Effector memory CD4-positive, alpha-beta T cell (primary cell): ENCODE results near the gene ZFYVE28.

Source experiments
- DNase-seq, 3 donors: peaks; one replicate each; pipeline ENCODE4 v3.0.0-alpha.2; 2020
- H3K27ac ChIP-seq: 2 replicates; pipeline ENCODE4 v1.7.0; 2013; ENCODE audit warnings: mild to moderate bottlenecking, low read length, moderate library complexity; ENCODE audit not compliant: insufficient read depth, poor library complexity, severe bottlenecking
- H3K27me3 ChIP-seq: replicated peaks from 2 replicates; pipeline ENCODE4 v1.7.0; 2013; ENCODE audit warnings: mild to moderate bottlenecking, low read length; ENCODE audit not compliant: insufficient read depth, control insufficient read depth, poor library complexity, severe bottlenecking
- H3K36me3 ChIP-seq: 2 replicates; pipeline ENCODE4 v1.7.0; 2013; ENCODE audit warnings: mild to moderate bottlenecking, low read length, moderate library complexity; ENCODE audit not compliant: control insufficient read depth, insufficient read depth
- H3K4me1 ChIP-seq: 2 replicates; pipeline ENCODE4 v1.7.0; 2013; ENCODE audit warnings: low read length, mild to moderate bottlenecking; ENCODE audit not compliant: control insufficient read depth, insufficient read depth, poor library complexity, severe bottlenecking
- H3K4me3 ChIP-seq: 2 replicates; pipeline ENCODE4 v1.7.0; 2013; ENCODE audit warnings: low read length, low read depth, mild to moderate bottlenecking; ENCODE audit not compliant: insufficient read depth, poor library complexity, severe bottlenecking
- H3K9me3 ChIP-seq: 2 replicates; pipeline ENCODE4 v1.7.0; 2013; ENCODE audit warnings: mild to moderate bottlenecking, low read length, moderate library complexity; ENCODE audit not compliant: control insufficient read depth

Gene ZFYVE28

DNA sequence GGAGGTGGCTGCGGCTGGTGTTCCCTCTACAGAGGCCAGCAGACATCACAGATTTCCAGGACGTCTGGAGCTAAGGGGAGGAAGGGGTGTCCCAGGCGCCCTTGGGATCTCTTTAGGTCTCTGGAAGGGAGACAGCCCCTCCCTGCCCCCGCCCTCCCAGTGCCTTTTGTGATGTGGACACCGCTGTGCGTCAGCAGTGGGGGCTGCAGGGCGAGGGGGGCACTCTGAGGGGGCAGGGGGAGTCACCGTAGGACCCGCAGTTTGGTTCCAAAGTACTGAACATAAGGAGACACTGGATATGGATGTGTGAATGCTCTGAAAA lies 130.9 kb downstream of the ZFYVE28 start:
- H3K27me3 ChIP-seq = no peaks in the 10 kb centered on the region
- H3K9me3 ChIP-seq = no peaks in the 10 kb centered on the region
- H3K4me3 ChIP-seq = no peak overlapping the region
- no peak for DNase-seq
- no peaks in the 10 kb centered on the region for H3K36me3 ChIP-seq
- H3K4me1 ChIP-seq = peaks cover 37% of the 10 kb centered on the region
- no peak overlapping the region for H3K27ac ChIP-seq

DNA sequence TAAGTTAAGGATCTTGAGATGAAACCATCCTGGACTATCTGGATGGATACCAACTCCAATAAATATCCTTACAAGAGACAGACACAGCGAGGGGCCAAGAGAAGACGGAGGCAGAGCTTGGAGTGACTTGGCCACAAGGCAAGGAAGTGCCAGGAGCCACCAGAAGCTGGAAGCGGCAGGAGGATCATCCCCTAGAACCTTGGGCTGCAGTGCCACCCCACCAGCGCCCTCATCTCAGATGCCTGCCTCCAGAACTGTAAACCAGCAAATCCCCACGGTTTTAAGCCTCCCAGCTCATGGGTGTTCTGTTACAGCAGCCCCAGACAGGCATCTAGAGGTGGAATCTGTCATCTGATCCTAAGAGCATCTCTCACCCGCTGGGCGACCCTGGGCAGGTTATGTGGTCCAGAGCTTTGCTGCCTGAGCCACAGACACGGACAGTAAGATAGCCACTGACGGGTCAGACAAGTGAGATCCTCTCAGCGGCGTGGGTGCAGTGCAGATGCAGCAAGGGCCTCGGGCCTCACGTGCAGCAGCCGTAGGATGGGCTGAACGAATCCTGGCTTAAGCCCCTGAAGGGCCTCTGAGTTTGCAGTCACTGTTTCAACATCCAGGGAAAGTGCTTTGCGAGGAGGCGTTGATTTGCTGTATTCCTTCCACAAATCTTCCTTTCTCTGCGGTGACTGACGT lies 131.4 kb downstream of the ZFYVE28 start:
- no peak for DNase-seq
- H3K4me3 ChIP-seq = no peak overlapping the region
- peaks cover 41% of the 10 kb centered on the region for H3K4me1 ChIP-seq
- no peaks in the 10 kb centered on the region for H3K27me3 ChIP-seq
- no peaks in the 10 kb centered on the region for H3K9me3 ChIP-seq
- H3K36me3 ChIP-seq = no peaks in the 10 kb centered on the region
- H3K27ac ChIP-seq = no peak overlapping the region

DNA sequence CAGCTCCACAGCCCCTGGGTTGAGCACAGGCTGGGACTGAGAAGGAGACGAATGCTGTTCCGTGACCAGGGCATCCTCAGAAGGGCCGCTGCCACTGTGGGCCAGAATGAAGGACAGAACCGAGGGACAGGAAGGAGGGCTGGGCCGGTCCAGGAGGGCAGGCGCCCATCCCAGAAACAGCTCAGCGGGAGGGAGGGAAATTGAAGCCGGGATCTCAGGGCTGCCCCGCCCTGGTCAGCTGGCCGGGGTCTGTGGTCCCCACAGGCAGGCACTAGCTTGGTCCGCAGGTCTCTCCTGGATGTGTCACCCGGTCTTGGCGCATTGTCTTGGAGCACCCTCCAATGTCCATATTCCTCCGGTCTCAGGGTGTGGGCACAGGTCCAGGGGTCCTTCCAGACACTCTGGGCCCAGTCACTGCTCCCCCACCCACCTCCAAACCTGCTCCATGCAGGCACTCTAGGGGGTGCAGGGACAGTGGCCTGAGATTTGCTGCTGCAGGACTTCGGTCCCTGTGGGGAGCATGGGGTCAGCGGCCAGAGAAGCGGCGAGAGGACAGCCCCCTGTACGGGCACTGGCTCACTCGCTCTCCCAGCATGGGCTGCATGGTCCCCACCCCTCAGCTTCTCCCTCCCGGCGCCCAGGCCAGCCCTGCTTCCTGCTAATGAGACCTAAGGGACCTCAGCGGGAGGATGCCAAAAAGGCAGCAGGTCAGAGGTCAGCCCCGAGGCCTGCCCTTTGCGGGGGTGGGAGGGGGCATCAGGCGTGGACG lies 132.6 kb downstream of the ZFYVE28 start:
- DNase-seq = no peak
- H3K27ac ChIP-seq = no peak overlapping the region
- peaks cover 40% of the 10 kb centered on the region for H3K4me1 ChIP-seq
- no peak overlapping the region for H3K4me3 ChIP-seq
- no peaks in the 10 kb centered on the region for H3K36me3 ChIP-seq
- no peaks in the 10 kb centered on the region for H3K27me3 ChIP-seq
- no peaks in the 10 kb centered on the region for H3K9me3 ChIP-seq

DNA sequence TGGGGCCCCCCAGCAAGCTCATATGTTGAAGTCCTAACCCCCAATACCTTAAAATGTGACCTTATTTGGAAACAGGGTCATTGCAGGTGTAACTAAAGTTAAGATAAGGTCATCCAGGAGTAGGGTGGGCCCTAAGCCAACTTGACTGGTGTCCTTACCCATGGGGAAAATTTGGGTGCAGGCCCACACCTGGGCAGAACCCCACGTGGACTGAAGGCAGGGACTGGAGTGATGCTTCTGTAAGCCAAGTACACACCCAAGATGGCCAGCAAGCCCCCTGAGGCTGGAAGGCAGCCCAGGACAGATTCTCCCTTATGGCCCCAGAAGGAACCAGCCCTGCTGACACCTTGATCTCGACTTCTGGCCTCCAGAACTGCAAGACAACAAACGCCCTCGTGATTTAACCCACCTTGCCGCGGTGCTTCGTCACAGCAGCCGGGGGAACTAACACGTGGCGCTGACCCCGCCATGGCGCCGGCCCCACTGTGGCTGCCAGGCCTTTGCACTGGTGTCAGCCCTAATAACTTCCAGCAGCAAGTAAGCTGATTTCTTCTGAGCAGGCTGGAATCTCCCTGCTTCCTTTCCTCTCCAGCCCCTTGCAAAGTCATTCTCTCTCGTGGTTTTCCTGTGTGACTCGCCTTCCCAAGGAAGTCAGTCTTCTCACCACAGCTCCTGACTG lies 133.4 kb downstream of the ZFYVE28 start:
- no peak for DNase-seq
- no peak overlapping the region for H3K4me3 ChIP-seq
- no peak overlapping the region for H3K27ac ChIP-seq
- H3K4me1 ChIP-seq = peaks cover 36% of the 10 kb centered on the region
- no peaks in the 10 kb centered on the region for H3K9me3 ChIP-seq
- no peaks in the 10 kb centered on the region for H3K27me3 ChIP-seq
- no peaks in the 10 kb centered on the region for H3K36me3 ChIP-seq

DNA sequence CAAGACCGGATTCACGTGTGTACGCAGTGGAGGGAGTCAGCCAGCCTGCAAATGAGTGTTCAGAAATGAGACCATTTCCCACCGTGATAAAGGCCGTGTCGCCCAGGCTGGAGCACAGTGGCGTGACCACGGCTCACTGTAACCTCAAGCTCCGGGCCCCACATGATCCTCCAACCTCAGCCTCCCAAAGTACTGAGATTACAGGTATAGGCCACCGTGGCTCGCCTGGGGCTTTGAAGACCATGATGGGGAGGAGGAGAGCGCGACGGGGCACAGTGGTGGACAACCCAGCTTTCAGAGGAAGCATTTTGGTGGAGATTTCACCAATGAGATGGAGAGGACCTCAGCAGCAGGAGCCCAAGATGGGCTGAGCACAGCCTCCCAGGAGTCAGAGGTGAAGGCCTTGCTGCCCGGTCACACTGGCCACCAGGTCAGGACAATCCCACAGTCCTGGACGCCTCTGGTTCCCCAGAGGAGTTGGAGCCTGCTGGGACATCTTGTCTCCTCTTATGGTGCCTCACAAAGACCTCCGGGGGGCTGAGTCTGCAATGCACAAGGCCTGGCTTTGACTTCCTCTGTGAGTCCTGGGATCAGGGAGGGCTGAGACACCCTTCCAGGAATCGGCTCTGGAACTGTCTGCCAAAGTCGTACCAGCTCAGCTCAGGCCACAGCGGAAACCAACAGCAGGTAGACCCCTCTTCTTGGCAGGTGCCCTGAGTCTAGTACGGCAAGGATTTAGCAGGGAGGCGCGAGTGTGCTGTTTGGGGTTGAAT lies 134.1 kb downstream of the ZFYVE28 start:
- H3K27me3 ChIP-seq = no peaks in the 10 kb centered on the region
- no peak for DNase-seq
- no peak overlapping the region for H3K4me3 ChIP-seq
- H3K4me1 ChIP-seq = peaks cover 29% of the 10 kb centered on the region
- no peaks in the 10 kb centered on the region for H3K36me3 ChIP-seq
- no peak overlapping the region for H3K27ac ChIP-seq
- H3K9me3 ChIP-seq = no peaks in the 10 kb centered on the region

DNA sequence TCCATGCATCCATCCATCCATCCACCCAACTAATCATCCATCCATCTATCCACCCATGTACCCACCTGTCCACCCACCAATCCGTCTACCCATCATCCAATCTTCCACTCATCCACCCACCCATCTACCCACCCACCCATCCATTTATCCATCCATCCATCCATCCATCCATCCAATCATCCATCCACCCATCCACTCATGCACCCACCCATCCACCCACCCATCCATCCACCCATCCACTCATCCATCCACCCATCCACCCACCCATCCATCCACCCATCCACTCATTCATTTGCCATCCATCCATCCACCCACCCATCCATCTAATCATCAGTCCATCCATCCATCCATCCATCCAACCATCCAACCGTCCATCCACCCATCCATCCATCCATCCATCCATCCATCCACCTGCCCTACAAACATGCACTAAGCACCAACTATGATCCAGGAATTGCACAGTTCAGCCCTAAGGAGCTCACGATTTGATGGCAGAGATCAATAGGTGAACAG lies 135.2 kb downstream of the ZFYVE28 start:
- Histone ChIP-seq H3K27me3 (no peaks in the 10 kb centered on the region), H3K27ac (no peak overlapping the region)

DNA sequence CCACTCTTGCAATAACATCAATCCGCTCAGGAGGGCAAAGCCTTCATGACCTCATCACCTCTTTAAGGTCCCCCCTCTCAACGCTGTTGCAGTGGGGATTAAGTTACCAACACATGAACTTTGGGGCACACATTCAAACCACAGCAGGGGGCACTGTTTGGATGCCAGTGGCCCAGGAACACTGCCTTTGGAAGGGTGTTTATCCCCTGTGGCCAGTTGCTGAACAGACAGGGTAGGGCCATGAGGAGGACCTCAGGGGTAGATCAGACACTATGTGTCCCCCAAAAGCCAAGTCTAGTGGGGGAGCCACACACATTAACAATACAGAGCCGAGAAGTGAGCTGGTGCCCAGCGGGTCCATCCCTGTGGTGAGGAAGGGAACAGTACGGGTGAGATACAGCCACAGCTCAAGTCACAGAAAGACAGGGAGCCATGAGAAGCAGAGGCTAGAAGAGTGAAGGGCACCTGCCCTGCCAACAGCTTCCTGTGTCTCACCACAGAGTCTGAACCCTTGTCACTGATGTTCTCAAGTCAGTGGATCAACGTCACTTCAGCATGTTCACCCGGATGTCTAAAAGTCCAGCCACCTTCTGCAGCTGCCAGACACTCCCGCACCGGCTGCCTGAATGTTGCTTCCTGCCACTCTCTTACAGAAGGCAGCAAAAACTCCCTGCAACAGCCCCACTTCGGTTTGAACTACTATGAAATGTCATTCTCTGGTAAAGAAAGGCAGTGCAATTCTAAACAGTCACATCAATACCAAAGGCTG lies 136.7 kb downstream of the ZFYVE28 start:
- Histone ChIP-seq H3K4me1 (peaks cover 27% of the 10 kb centered on the region), H3K27me3 (no peaks in the 10 kb centered on the region), H3K9me3 (no peaks in the 10 kb centered on the region), H3K4me3 (no peak overlapping the region), H3K36me3 (no peaks in the 10 kb centered on the region), H3K27ac (peak overlapping the region; percentile 78)
- DNase-seq = peak; percentile 81 to 88 (median 87)

More for the DNA sequence above, 135.2 kb downstream of the ZFYVE28 start:
- no peak for DNase-seq
- Histone ChIP-seq H3K36me3 (no peaks in the 10 kb centered on the region), H3K9me3 (no peaks in the 10 kb centered on the region), H3K4me3 (no peak overlapping the region), H3K4me1 (peaks cover 27% of the 10 kb centered on the region)

DNA sequence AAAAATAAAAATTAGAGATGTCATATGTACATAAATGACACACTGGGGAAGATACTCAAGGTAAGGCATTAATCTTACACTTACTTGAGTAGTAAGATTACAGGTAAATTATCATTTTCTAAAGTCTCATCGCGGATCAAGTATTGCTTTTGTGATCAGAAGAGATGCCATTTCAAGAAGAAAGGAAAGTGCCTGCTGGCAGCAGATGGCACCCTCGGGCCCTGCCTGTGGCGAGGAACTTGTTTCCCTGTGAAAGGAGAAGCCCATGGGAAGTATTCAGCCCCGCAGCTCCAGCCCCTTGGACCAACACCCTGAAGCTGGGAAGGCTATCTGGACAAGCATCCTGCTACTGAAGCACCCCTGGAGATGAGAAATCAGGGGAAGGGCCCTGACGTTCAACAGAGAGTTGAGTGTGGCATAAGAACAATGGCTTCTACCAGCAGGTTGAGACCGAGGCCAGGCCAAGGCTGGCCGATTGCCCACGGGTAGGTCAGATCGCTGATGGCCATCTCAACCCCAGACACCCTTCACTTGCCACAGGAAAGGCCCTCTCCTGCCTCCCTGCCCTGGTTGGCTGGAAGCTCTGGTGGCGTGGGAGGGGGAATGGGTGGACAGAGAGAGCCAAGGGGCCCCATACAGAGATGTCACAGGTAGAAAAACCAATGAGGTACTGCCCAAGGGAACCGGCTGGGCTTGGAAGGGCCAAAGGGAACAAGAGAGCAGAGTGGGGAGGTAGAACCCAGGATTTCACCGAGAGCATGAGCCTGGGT lies 137.7 kb downstream of the ZFYVE28 start:
- Histone ChIP-seq H3K36me3 (no peaks in the 10 kb centered on the region), H3K27ac (peak overlapping the region; percentile 78), H3K27me3 (no peaks in the 10 kb centered on the region), H3K4me1 (peaks cover 27% of the 10 kb centered on the region), H3K4me3 (no peak overlapping the region), H3K9me3 (no peaks in the 10 kb centered on the region)
- DNase-seq = no peak

DNA sequence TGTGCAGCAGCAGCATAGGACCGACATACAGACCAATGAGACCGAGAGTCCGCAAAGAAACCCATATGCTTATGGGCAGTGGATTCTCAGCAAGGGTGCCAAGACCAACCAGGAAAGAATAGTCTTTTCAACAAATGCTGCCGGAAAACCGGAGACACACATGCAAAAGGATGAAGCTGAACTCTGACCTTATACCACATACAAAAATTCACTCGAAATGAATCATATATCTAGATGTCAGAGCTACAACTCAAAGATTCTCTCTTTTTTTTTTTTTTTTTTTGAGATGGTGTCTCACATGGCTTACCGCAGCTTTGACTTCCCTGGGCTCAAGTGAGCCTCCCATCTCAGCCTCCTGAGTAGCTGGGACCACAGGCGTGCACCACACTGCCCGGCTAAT lies 140.5 kb downstream of the ZFYVE28 start:
- Histone ChIP-seq H3K4me3 (no peak overlapping the region), H3K27ac (no peak overlapping the region), H3K36me3 (no peaks in the 10 kb centered on the region), H3K9me3 (no peaks in the 10 kb centered on the region), H3K27me3 (no peaks in the 10 kb centered on the region), H3K4me1 (peaks cover 23% of the 10 kb centered on the region)
- no peak for DNase-seq
